ENCODE measurements around the gene RBMS2.
"Not testable (repeated sequence)": the region's sequence is repeated elsewhere in the genome, so short reads cannot be mapped to it uniquely, and the experiment has no call there.

Gene RBMS2

DNA sequence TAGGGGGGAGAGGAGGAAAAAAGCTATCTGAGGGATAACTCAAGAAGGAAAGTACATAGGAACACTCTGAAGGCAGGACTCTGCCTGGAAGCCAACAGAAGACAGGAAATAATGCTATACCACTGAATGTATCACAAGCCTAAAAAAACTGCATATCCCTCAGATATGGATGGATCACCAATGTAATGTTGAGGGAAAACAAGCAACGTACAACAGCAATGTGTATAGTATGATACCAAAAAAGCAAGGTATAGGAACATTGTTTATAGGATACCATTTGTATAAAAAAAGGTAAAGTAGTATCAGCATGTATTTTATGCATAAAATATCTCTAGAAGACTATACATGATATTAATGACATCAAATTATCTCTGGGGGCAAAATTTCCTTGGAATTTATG lies 37.1 kb upstream of the RBMS2 start:
- no peak for DNase-seq (ENCODE audit: low read depth)
- TF ChIP-seq, protein P1, sequence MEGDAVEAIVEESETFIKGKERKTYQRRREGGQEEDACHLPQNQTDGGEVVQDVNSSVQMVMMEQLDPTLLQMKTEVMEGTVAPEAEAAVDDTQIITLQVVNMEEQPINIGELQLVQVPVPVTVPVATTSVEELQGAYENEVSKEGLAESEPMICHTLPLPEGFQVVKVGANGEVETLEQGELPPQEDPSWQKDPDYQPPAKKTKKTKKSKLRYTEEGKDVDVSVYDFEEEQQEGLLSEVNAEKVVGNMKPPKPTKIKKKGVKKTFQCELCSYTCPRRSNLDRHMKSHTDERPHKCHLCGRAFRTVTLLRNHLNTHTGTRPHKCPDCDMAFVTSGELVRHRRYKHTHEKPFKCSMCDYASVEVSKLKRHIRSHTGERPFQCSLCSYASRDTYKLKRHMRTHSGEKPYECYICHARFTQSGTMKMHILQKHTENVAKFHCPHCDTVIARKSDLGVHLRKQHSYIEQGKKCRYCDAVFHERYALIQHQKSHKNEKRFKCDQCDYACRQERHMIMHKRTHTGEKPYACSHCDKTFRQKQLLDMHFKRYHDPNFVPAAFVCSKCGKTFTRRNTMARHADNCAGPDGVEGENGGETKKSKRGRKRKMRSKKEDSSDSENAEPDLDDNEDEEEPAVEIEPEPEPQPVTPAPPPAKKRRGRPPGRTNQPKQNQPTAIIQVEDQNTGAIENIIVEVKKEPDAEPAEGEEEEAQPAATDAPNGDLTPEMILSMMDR (conservative IDR thresholded peaks at IDR 0.05; ENCODE audit: low read length) = no peak
- H3K4me3 ChIP-seq (ENCODE audit: low read length) = no peak overlapping the region

DNA sequence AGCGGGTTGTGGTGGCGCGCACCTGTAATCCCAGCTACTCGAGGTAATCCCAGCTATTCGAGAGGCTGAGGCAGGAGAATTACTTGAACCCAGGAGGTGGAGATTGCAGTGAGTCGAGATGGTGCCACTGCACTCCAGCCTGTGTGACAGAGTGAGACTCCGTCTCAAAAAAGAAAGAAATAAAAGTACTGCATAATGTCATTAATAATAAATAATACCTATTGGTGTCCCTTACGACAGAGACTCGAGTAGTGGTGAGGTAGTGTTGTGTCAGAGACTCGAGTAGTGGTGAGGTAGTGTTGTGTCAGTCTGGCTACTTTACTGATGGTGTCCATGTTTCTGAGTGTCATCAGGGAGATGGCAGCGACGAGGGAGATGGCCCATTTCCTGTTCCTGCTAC lies 34.9 kb upstream of the RBMS2 start:
- no peak for DNase-seq (ENCODE audit: low read depth)
- TF ChIP-seq, protein P1 (conservative IDR thresholded peaks at IDR 0.05; ENCODE audit: low read length) = no peak
- H3K4me3 ChIP-seq (ENCODE audit: low read length) = no peak overlapping the region

DNA sequence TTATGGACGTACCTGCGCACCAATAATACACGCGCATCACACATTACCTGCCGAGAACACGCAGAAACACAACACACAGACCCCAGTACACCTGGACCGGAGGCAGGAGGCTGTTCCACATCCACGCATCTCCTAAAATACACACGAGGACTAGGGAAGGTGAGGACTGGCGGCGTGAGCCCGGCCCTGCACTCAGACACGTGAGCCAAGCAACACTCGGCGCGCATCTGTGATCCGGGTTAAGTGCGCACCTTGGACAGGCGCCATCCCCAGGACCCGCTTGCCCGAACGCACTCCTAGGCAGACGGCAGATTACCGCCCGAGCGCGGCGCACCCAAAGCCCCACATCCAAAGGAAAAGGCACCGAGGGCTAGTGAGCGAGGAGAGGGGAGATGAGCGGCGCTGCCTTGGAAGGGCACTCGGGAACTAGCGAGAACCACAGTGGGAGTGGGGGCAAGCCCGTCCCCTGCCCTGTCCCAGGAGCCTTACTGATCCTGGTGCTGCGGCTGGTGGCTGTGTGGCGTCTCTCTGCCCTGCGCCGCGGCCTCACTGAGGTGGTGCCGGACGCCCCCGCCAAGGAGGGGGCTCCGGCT lies 34.1 kb upstream of the RBMS2 start:
- TF ChIP-seq, protein P1 (conservative IDR thresholded peaks at IDR 0.05; ENCODE audit: low read length) = no peak
- peak overlapping the region; percentile 61 for H3K4me3 ChIP-seq (ENCODE audit: low read length)
- no peak for DNase-seq (ENCODE audit: low read depth)

DNA sequence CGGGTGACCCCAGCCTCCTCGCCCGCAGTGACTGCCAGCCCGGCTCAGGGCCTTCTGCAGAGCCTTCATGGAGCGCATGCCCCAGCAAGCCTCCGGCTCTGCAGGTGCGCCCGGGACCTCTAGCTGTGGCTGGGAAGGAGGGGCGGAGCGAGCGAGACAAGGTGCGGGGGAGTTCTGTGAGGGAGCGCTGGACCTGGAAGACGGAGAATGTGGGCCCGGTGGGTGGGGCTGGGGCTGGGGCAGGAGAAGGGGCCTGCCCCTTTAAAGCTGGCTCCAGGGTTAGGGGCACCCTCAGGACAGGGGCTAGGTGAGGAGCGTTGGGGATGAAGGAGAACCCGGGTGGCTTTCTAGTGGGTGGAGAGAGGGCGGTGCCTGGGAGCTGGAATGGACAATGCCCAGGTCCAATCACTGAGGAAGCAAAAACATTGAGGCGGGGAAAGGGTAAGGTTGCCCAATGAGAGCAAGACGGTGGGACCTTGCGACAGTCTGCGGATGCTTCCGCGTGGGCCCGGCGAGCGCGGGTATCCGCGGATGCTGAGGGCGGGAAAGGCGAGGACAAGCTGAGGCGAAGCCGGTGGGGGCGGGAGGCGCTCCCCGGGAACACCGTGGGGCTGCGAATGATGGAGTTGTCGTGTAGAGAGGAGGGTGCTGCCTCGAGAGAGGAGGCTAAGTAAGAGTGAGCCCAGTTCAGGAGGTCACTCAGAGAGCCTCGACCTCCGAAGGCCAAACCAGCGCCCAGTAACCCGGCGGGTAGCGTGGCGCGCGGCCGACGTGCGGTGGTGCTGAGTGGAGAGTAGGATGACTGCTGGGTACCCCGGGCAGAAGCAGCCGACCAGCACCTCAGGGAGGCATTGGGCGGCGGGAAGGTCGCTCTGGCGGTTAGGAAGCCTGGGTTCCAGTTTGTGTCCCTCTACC lies 33.3 kb upstream of the RBMS2 start, which contains the start of gene GLS2:
Gene GLS2 (minus strand): TSS at position 121 of the 915 bp plus-strand sequence. CDS start 43 bp downstream, at position 78.
- H3K4me3 ChIP-seq (ENCODE audit: low read length) = peak within 1 kb of the TSS; percentile 61
- peak; percentile 70 for DNase-seq (ENCODE audit: low read depth)
- TF ChIP-seq, protein P1 (conservative IDR thresholded peaks at IDR 0.05; ENCODE audit: low read length) = no peak

DNA sequence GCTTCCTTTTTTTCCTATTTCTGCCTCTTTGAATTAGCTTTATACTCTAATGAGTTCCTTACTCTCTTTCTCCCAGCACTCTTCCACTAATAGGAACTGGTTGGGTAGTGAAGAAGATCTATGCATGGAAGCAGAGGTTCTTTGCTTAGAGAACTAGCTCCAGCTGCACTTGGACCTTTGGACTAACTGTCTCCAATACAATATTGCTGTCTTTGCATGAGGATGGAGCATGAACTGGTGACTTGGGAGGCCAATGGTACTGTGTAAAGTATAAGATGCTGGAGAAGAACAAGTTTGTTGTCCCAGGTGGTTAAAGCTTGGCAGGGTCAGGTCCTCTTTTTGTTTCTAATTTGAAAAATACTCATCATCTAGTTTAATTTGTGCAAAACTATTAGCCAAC lies 31.3 kb upstream of the RBMS2 start:
- TF ChIP-seq, protein P1 (conservative IDR thresholded peaks at IDR 0.05; ENCODE audit: low read length) = no peak
- no peak for DNase-seq (ENCODE audit: low read depth)
- H3K4me3 ChIP-seq (ENCODE audit: low read length) = no peak overlapping the region

DNA sequence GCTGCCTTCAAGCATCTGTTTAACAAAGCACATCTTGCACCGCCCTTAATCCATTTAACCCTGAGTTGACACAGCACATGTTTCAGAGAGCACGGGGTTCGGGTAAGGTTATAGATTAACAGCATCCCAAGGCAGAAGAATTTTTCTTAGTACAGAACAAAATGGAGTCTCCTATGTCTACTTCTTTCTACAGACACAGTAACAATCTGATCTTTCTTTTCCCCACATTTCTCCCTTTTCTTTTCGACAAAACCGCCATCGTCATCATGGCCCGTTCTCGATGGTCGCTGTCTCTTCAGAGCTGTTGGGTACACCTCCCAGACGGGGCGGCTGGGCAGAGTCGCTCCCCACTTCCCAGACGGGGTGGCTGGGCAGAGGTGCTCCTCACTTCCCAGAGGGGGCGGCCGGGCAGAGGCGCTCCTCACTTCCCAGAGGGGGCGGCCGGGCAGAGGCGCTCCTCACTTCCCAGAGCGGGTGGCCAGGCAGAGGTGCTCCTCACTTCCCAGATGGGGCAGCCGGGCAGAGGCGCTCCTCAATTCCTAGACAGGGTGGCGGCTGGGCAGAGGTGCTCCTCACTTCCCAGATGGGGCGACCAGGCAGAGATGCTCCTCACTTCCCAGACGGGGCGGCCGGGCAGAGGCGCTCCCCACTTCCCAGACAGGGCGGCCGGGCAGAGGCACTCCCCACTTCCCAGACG lies 28.1 kb upstream of the RBMS2 start:
- not testable (repeated sequence) for DNase-seq (ENCODE audit: low read depth); H3K4me3 ChIP-seq (ENCODE audit: low read length)

DNA sequence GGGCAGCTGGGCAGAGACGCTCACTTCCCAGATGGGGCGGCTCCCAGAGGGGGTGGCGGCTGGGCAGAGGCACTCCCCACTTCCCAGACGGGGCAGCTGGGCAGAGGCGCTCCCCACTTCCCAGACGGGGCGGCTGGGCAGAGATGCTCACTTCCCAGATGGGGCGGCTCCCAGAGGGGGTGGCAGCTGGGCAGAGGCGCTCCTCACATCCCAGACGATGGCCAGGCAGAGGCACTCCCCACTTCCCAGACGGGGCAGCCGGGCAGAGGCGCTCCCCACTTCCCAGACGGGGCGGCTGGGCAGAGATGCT lies 27.6 kb upstream of the RBMS2 start:
- DNase-seq (ENCODE audit: low read depth); H3K4me3 ChIP-seq (ENCODE audit: low read length): not testable (repeated sequence)

DNA sequence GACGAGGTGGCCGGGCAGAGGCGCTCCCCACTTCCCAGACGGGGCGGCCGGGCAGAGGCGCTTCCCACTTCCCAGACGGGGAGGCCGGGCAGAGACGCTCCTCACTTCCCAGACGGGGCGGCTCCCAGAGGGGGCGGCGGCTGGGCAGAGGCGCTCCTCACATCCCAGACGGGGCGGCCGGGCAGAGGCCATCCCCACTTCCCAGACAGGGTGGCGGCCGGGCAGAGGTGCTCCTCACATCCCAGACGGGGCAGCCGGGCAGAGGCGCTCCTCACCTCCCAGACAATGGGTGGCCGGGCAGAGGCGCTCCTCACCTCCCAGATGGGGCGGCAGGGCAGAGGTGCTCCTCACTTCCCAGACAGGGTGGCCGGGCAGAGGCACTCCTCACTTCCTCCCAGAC lies 27.1 kb upstream of the RBMS2 start:
- DNase-seq (ENCODE audit: low read depth); H3K4me3 ChIP-seq (ENCODE audit: low read length): not testable (repeated sequence)

Measured in AG10803 (cell line).